ENCODE results near the gene KIAA2012.

Gene KIAA2012

DNA sequence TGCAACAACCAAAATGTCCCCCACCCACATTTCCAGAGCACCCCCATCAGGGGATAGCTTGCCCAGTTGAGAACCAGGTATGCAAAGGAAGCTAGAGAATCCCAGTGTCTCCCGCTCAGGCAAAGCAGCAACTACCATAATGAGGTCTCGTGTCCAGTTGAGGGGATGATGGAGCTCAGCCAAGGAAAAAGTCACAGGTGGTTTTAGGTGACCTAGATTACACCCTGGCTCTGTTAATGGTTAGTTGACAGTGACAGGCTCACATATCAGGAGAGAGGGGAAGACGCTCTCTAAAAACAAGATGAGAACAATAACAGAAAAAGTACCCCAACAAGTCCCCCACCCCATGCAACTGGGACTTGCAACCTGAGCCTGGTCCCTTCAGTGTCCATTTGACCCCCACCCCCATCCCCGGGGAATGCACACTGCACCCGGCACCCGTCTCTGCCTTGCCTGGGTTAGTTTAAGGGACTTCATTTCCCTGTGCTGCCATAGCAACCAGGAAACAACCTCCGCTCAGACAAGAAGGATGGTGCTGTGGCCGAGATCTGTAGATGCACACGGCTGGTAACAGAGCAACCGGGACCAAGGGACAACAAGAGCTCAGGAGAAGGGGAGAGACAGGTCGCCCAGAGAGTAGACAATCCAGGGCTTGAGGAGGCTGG, at the start of gene KIAA2012:
Gene KIAA2012 (plus strand): TSS at position 519 of the 665 bp plus-strand sequence. CDS start 373 bp downstream, outside the sequence.
- no peak for DNase-seq (ENCODE audit: low read depth in 2 of 2)

DNA sequence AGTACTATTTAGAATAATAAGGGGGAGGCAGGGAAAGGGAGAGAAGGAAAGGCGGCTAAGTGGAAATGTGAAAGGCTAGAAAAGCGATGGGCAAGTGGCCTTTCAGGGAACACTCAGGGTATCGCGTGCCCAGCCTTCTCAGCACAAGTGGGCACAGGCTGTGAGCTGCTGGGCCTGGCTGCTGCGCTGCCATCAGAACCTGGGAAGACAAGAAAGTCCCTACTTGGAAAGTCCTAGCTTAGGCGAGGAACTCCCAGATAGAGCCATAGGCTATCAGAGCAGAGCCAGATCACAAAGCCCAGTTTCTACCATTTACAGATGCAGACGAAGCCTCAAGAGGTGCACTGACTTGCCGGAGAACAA, 49.2 kb upstream of the KIAA2012 start:
- no peak for DNase-seq (ENCODE audit: low read depth in 2 of 2)

DNA sequence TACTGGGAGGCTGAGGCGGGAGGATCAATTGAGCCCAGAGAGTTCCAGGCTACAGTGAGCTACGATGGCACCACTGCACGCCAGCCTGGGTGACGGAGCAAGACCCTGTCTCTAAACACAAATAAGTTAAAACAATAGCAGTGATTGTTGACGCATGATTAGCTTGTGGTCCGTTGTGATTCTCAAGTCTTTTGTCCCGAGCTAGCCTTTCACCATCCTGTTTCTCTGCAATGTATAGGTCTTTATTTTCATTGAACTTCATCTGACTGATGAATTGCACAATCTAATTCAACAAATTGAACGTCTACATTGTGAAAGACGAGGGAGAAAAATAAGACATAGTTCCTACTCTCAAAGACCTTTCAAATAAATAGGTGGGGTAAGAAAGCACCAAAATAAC, 48.2 kb upstream of the KIAA2012 start:
- DNase-seq (ENCODE audit: low read depth in 2 of 2) = no peak

DNA sequence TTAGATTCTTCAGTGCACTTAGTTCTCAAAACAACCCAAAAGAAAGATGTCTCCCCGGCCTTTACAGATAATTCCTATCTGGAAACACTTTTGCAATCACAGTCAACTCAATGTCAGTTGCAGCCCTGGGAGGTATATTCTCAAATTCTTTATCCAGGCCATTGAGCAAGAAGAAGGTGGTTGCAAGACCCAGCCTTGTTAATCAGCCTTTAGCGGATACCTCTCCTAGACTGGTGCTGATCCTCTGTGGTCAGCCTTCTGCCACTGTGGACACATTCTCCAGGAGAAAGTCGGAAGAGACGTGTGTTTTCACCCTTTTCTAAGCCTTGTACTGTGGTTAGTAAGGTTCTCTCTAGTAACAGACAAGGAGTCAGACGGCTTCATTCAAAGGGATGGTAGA, 47.2 kb upstream of the KIAA2012 start:
- DNase-seq (ENCODE audit: low read depth in 2 of 2) = no peak

DNA sequence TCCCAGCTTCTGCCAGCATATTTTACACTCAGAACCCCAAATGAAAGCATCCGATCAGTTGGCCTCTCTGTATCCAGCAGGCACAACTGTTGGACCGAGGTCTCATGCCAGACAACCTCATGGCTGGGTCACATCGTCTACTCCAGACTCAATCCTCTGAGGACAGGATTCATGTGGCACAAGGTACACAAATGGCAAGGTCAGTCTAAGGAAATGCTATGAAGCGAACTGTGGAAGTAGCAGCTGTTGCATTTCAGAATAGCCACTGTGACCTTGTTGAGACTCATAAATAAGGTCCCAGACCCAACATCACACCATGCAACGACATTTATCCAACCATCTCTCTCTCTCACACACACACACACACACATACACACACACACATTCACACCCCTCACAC, 46.5 kb upstream of the KIAA2012 start:
- DNase-seq (ENCODE audit: low read depth in 2 of 2) = no peak

DNA sequence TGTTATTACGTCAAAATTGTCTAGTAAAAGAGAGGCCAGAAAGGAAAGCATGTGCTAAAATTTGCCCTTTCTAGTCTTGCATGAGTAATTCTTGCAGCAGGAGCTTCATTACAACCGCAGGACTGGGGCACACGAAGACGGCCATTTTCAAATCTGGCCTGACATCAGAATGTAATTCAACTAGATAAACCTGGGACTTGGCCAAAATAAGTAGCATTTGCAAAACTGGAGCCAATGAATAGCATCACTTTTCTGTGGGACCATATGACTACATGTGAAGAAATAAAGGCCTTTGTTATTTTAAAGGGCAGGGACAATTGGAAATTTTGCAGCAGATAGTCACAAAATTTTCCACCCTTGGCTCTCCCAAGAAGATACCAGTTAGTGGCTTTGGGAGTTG, 42.4 kb upstream of the KIAA2012 start:
- DNase-seq (ENCODE audit: low read depth in 2 of 2) = no peak

DNA sequence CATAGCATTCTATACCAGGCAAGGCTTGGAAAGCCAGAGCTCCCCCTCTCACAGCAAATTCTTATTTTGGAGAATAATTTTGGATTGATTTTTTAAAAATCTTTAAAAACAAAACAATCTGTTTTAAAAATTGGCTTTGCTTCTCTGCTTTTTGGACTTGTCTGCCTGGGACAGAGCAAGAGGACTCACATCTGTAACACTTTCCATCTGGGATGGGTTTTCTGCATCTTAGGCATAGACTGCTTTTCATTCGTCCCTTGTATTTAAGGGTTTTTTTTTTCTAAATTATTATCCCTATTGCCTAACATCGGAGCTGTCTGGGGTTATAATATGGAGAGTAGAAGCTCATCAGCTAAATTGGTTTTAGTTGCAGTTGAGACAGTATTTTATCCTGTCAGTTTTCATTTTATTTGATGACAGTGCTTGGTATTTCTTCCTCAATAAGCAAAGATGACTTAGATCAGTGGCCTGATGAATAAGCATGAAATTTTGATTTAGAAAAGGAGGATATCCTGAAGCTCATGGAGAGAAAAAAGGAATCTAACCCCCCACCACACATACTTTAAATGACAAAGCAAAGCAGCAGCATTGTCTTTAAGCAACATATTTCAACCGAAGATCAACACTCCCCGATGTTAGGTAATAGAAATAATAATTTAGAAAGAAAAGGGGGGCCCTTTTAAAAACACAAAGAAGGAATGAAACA, 41.7 kb upstream of the KIAA2012 start:
- no peak for DNase-seq (ENCODE audit: low read depth in 2 of 2)

DNA sequence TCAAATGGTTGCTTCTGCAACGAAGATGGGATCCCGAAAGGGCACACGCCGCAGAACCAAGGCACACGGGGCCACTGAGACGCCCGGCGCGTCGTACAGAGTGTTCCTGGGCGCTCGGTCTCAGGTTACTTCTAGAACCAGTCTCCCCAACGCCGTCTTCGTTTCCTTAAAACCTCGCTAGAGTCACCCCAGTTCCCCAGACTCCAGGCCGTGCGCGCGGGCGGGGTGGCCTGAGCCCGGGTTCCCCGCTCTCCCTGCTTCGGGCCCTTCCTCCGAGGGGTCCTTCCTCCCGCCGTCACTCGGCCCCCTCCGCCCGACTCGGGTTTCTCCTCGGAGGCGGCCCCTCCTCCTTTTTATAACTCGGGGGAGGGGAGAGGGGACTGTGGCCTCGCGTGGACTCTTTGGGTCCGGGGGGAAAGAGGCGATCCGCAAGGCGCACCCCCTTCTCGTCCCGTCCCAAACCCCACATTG, 40.2 kb upstream of the KIAA2012 start:
- DNase-seq (ENCODE audit: low read depth in 2 of 2) = no peak

DNA sequence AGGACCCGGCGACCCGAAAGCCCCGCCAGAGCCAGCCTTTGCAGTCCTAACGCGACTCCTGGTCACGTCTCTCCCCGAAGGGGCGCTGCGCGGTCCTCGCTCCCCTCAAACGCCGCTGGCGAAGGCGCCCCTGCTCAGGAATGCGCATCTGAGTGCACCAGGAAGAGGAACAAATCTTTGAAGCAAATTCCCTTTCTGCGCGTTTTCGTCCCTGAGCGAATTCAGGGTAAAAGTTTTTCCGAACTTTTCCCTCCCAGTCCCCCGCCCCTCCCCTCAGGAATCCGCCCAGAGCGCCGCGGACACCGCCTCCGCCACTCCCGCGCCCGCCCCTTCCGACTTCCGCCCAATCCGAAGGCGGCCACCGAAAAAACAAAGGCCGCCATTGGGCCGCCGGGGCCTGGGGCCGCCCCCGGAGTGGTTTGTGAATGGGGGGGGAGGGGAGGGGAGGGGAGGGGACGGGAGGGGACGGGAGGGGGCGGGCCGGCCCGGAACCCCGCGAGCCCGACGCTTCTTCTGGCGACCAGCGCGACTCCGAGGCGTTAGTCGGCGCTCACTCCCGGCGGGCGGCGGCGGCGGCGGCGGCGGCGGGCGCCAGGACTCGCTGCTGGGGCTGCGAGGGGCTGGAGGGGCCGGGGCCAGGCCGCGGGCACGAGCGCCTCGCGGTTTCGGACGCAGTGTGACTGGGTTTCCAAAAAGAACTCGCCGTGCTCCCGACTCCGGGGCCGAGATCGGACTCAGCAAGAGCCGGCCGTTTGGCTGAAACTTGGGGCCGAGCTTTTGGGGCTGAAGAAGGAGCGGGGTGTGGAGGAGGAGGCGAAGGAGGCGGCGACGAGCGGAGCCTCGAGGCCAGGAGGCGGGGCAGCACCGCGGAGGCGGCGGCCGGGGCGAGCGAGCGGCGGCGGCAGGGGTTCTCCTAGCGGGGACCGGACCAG, 39.5 kb upstream of the KIAA2012 start, which contains the start of gene FZD7:
Gene FZD7 (plus strand): TSS at position 539 of the 932 bp plus-strand sequence. CDS start 793 bp downstream, outside the sequence.
- DNase-seq (ENCODE audit: low read depth in 2 of 2) = peak; percentile 66 to 75

DNA sequence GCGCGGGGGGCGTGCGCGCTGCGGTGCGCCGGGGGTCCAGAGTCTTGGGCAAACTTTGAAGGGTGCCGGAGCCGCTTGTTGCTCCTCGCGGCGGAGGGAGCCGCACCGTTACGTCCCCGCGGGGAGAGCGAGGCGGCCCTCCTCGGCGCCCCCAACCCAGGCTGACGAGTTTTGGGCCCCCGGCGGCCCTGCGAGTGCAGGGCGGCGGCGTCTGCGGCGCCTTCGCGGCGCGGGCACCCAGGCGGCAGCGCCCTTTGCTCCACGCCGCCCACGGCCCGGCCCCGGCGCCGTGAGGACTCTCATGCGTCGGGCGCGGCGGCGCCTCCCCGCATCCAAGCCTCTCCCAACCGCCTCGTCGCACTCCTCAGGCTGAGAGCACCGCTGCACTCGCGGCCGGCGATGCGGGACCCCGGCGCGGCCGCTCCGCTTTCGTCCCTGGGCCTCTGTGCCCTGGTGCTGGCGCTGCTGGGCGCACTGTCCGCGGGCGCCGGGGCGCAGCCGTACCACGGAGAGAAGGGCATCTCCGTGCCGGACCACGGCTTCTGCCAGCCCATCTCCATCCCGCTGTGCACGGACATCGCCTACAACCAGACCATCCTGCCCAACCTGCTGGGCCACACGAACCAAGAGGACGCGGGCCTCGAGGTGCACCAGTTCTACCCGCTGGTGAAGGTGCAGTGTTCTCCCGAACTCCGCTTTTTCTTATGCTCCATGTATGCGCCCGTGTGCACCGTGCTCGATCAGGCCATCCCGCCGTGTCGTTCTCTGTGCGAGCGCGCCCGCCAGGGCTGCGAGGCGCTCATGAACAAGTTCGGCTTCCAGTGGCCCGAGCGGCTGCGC, 38.6 kb upstream of the KIAA2012 start:
- DNase-seq (ENCODE audit: low read depth in 2 of 2) = no peak

DNA sequence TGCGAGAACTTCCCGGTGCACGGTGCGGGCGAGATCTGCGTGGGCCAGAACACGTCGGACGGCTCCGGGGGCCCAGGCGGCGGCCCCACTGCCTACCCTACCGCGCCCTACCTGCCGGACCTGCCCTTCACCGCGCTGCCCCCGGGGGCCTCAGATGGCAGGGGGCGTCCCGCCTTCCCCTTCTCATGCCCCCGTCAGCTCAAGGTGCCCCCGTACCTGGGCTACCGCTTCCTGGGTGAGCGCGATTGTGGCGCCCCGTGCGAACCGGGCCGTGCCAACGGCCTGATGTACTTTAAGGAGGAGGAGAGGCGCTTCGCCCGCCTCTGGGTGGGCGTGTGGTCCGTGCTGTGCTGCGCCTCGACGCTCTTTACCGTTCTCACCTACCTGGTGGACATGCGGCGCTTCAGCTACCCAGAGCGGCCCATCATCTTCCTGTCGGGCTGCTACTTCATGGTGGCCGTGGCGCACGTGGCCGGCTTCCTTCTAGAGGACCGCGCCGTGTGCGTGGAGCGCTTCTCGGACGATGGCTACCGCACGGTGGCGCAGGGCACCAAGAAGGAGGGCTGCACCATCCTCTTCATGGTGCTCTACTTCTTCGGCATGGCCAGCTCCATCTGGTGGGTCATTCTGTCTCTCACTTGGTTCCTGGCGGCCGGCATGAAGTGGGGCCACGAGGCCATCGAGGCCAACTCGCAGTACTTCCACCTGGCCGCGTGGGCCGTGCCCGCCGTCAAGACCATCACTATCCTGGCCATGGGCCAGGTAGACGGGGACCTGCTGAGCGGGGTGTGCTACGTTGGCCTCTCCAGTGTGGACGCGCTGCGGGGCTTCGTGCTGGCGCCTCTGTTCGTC, 37.7 kb upstream of the KIAA2012 start:
- DNase-seq (ENCODE audit: low read depth in 2 of 2) = no peak

DNA sequence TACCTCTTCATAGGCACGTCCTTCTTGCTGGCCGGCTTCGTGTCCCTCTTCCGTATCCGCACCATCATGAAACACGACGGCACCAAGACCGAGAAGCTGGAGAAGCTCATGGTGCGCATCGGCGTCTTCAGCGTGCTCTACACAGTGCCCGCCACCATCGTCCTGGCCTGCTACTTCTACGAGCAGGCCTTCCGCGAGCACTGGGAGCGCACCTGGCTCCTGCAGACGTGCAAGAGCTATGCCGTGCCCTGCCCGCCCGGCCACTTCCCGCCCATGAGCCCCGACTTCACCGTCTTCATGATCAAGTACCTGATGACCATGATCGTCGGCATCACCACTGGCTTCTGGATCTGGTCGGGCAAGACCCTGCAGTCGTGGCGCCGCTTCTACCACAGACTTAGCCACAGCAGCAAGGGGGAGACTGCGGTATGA, 37.1 kb upstream of the KIAA2012 start:
- no peak for DNase-seq (ENCODE audit: low read depth in 2 of 2)

DNA sequence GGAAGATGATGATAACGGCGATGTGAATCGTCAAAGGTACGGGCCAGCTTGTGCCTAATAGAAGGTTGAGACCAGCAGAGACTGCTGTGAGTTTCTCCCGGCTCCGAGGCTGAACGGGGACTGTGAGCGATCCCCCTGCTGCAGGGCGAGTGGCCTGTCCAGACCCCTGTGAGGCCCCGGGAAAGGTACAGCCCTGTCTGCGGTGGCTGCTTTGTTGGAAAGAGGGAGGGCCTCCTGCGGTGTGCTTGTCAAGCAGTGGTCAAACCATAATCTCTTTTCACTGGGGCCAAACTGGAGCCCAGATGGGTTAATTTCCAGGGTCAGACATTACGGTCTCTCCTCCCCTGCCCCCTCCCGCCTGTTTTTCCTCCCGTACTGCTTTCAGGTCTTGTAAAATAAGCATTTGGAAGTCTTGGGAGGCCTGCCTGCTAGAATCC, 36.4 kb upstream of the KIAA2012 start:
- DNase-seq (ENCODE audit: low read depth in 2 of 2) = no peak

DNA sequence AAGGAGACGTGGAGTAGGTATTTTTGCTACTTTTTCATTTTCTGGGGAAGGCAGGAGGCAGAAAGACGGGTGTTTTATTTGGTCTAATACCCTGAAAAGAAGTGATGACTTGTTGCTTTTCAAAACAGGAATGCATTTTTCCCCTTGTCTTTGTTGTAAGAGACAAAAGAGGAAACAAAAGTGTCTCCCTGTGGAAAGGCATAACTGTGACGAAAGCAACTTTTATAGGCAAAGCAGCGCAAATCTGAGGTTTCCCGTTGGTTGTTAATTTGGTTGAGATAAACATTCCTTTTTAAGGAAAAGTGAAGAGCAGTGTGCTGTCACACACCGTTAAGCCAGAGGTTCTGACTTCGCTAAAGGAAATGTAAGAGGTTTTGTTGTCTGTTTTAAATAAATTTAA, 36.0 kb upstream of the KIAA2012 start:
- DNase-seq (ENCODE audit: low read depth in 2 of 2) = no peak

DNA sequence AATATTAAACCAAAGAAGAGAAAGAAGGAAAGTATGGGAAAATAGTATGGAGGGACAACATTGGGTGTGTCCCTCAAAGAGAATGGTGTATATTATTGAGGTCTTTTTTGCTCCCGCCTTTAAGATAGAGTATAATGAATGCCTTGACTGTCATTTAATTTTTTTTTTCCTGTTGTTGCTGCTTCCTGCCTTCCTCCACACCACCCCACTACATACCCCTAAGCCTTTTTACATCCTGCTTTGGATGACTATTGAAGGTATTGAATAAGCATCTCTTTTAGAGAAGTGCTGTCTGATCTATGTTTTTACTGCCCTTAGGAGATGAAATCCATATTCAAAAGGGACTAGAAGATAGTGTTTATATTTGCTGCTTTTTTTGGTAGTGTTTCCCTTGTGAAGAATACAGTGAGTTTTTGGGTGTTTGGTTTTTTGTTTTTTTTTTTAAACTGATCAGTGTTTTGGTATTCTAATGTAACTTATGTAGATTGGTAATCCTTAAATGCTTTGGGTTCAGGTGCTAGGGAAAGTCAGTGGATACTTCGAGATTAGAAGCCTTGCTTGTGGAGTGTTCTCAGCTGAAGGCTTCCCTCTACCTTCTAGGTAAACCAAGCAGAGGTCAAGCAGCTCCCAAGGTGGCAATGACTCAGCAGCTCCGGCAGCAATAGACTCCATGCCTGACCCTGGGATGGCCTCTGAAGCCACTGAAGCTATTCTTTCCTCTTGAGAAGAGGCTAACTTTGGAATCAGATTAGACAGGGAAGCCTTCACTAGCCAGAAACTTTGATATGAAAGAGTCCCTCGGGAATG, 34.4 kb upstream of the KIAA2012 start:
- no peak for DNase-seq (ENCODE audit: low read depth in 2 of 2)

DNA sequence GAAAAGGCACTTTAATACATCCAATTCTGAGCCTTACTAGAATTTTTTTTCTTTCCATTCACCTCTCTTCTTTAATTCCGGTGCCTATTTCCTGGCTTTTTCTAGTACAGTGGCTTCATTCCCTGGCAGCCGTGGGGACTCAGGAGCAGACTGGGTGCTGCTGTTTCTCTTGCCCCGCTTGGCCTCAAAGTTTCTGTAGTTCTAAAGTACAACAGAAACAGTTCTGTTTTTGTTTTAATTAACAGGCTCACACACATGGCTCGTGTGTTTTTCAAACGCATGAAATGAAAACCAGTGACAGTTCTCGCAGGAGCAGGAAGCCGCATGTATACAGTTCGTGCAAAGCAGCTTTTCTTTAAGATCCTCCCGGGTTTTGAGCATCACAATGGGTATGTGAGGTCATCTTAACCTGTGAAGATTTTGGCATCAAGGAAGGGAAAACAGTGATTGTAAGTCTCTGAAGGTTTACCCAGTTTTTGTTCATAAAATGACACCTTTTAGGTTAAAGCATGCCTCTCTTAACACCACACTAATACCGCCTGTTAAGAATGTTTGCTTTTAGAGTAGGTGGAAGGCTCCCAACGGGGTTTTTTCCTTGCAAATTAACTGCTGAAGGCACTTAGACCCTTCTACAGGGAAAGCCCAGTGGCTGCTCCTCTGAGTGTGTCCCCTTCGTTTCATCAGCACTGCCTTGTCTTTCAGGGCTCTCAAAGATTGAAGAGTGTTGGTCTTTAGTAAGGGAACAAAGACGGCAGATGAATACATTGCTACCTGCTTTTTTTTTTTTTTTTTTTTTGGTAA, 33.6 kb upstream of the KIAA2012 start:
- DNase-seq (ENCODE audit: low read depth in 2 of 2) = no peak

DNA sequence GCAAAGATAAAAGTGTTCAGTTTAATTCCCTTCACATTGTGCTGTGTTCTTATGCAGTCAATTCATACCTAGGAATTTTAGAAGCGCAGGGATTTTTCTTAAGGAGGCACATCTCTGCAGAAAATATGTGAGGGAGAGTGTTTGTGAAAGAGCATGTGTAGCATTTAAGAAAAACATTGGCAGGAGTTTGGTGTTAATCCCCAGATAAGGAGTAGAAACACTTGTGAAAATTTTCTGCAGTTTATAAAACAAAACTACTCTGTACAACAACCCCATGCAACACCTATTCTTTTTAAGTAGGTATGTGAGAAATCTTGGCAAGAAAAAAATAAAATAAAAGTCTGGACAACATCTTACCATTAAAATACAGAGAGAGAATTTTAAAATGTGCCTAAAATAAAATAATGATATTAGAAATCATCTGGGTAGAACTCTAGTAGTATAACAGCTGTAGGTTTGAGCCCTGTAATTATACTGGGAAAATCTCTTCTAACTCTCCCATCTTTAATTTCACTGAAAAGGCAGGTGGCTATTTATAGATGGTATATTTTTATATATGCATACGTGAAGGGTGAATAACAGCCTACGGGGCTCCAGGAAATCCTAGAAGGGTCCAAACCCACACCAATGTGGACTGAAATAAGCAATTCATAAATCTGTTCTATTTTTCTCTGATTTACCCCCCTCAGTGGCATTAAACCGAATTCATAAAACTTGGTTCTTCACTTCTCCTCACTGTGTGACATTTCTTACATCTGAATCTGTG, 32.8 kb upstream of the KIAA2012 start:
- DNase-seq (ENCODE audit: low read depth in 2 of 2) = no peak

DNA sequence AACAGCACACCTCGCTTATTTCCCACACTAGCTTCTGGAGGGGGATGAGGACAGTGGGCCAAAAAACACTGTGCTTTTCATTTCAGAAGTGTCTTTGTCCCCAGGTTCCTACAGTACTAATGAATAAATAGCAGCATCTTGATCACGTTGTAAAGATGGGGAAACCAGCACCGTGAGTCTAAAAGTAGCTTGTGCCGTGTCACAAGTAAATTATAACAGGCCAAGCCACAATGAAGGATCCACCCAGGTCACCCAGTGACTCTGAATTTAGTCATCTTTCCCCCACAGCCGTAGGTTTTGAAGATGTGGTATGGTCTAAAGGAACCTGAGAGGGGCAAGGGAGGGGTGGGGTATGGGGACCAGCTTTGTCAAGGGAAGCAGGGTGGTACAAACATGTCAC, 30.6 kb upstream of the KIAA2012 start:
- DNase-seq (ENCODE audit: low read depth in 2 of 2) = no peak

Measured in stimulated activated CD8-positive, alpha-beta memory T cell treated with anti-CD3 and anti-CD28 coated beads, Interleukin-7, amount 100 ng/mL, for 1 hour (primary cell).